Omental fat pad (tissue), 4 donors: ENCODE results near the gene RALB. TPM values are rescaled to one million over a fixed set of nuclear protein-coding genes. Genes with fewer than 3 reads are reported as not detected.

Source experiments
- ATAC-seq: fragments of 150-250 bp; one replicate; pipeline ENCODE4 v1.9.1; 2016; ENCODE audit warnings: mild to moderate bottlenecking, moderate library complexity; ENCODE audit not compliant: low FRiP score
- DNase-seq: peaks from one replicate; pipeline ENCODE4 v3.0.0-alpha.2; 2019; ENCODE audit warnings: low spot score
- total RNA-seq, 4 donors: library from RNA; depleted of rRNA; stranded (reverse); fragments of >200 nt; gene quantifications; one replicate each; pipeline ENCODE4 v1.1.0, GENCODE V29; 2016
- TF ChIP-seq, protein P1 (sequence below), 3 donors: fragments of 450-650 bp; IDR thresholded peaks; one replicate each; pipeline ENCODE4 v1.5.1; 2016 to 2017; ENCODE audit warnings: antibody characterized with exemption in 3 of 3, mild to moderate bottlenecking in 3 of 3, moderate library complexity in 2 of 3

The RALB gene
- total RNA-seq, 4 donors from 2014 or later: 41.5 to 74.2 (median 51.4) TPM

DNA sequence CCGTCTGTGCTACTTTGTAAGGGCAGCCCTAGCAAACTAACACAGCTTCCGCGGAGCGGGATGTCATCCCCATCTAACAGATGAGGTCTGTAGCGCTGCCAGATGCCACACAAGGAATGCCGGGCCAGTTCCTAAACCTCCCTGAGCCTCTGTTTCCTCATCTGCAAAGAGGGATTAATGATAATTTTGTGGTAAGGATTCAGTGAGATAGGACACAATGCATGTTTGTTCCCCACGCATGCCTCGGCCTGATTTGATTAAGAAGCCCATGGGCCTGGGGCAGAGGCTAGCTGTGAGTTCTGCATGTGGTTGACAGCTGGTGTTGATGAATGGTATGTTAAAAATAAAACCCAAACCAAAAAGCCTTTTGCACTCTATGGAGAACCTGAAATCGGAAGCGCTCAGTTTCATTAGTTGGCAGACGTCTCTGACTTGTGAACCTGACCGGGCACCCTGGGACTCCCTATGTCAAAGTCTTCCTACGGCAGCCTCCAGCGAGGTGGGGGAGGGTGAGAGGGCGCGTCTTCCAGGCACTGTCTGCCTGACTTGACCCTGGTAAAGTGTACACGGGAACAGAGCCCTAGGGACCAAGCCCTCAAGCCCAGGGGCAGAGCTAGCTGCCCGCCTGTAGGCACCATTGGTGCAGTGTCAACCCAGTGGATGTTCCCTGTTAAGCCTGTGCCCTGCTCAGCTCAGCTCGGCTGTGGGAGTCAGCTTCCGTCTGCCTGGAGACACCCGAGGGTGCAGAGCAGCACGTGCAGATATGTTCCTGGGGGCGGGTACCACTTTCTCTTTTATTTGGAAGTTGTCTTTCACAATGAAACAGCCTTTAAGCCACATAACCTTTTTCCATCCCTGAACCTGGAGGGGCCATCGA is 78.5 kb downstream of the RALB start:
- ATAC-seq (no peak), DNase-seq (no peak)
- TF ChIP-seq, protein P1, sequence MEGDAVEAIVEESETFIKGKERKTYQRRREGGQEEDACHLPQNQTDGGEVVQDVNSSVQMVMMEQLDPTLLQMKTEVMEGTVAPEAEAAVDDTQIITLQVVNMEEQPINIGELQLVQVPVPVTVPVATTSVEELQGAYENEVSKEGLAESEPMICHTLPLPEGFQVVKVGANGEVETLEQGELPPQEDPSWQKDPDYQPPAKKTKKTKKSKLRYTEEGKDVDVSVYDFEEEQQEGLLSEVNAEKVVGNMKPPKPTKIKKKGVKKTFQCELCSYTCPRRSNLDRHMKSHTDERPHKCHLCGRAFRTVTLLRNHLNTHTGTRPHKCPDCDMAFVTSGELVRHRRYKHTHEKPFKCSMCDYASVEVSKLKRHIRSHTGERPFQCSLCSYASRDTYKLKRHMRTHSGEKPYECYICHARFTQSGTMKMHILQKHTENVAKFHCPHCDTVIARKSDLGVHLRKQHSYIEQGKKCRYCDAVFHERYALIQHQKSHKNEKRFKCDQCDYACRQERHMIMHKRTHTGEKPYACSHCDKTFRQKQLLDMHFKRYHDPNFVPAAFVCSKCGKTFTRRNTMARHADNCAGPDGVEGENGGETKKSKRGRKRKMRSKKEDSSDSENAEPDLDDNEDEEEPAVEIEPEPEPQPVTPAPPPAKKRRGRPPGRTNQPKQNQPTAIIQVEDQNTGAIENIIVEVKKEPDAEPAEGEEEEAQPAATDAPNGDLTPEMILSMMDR (IDR thresholded peaks at IDR 0.05): no peak

DNA sequence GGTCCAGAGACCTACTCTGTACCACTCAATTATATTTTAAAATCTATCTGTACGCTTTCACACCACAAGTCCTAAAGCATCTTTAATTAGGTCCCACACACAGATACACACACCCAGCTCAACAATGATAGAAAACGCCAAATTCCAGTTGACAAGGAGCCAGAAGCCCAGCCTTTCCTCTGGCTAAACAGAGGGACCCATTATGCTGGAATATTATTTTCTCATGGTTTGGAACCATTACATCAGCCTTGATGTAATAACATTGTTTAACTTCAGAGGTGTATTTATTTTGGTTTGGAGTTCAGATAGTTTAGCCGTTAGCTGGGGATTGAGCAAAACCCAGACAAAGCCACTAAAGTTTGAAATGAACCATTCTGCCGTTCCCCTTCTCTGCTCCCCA is 79.3 kb downstream of the RALB start:
- ATAC-seq (no peak), DNase-seq (no peak)
- TF ChIP-seq, protein P1 (IDR thresholded peaks at IDR 0.05): no peak

DNA sequence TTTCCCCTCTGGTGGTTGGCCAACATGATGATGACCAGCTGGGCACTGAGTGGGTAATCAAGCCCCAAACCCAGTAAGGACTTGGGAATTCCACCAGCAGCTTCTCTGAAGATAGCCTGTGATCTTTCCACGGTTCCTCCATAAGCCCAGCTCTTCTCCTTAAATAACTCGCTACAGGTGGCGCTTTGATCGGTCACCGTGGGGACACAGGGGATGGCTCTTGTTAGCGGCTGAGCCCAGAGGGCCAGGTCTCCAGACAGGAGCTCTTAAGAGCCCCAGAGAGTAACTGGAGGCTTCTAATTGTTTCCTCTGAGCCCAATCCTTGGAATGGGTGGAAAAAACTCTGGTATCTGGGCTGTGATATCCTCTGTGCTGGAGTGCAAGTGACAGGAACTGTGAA is 79.7 kb downstream of the RALB start:
- ATAC-seq (no peak), DNase-seq (no peak)
- TF ChIP-seq, protein P1 (IDR thresholded peaks at IDR 0.05): no peak

DNA sequence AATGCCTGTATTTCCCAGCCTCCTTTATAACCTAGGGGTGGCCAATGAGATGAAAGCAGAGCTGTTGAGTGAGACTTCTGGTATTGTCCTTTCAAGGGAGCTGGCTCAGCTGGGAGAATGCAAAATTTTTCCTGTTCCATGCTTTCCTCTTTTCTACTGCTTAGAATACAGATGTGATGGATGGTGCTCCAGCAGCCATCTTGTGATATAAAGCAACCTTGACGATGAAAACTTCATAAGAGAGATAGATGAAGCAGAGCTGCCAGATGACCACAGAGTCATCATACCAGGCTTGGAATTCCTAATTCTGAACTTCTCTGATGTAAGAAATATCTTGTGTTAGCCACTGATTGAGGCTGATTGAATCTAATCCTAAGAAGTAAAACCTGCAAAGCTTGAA is 81.4 kb downstream of the RALB start:
- ATAC-seq (no peak), DNase-seq (no peak)
- TF ChIP-seq, protein P1 (IDR thresholded peaks at IDR 0.05): no peak

DNA sequence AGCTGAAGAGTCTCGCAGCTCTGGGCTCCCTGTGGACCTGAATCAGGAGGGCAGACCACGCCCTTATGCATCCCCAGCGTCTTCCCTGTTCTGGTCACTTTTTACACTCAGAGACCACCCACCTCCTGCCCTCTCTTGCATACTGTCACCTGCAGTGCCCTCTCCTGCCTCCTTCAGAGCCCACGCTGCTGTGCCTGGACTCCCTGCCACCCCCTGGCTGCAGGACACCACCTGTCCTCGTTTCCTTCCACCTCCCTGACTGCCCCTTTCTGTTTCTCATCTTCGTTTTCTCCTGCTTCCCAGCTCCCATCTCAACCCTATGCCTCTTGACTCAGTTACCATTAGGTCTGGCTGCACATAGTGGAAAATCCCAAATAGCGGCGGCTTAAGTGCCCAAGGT is 84.1 kb downstream of the RALB start:
- ATAC-seq: no peak
- DNase-seq: no peak
- TF ChIP-seq, protein P1 (IDR thresholded peaks at IDR 0.05): no peak

DNA sequence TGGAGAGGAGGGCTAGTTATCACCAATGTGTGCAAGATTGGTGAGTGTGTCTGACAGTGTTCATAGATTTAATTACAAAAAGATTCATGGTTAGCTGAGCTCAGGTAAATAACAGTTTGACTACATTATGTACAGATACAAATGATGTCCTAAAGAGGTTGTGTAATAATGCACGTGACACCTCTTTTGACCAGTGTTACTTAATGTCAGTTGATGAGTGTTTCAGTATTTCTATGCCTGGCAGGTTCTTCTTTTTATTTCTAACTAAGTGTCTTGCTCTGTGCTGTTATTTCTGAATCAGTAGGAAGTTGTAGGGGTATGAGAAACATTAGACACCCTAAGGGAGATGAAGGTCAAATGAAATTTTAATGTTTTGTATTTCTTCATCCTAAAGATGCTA is 85.4 kb downstream of the RALB start:
- TF ChIP-seq, protein P1 (IDR thresholded peaks at IDR 0.05): no peak
- ATAC-seq (no peak), DNase-seq (no peak)

DNA sequence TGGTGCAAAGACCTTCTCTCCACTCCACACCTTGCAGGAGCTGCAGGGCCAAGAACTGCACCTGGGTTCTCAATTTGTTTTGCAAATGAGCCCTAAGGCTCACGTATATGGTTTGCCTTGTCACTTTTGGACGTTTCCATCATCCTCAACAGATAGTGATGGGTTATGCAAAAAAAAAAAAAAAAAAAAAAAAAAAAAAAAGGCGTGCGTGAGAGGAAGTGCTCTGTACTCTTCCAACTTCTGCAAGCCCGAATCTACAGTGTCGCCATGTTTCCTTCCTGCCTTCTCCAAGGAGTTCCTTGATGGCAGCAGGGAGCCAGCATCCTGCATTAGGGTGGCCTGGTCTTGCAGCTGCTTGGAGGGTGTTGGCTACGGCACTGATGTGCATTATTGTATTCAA is 89.3 kb downstream of the RALB start:
- DNase-seq (no peak), ATAC-seq (no peak)
- TF ChIP-seq, protein P1 (IDR thresholded peaks at IDR 0.05): no peak
